ENCODE measurements around the gene ZNF391.
"Not testable (repeated sequence)": the region's sequence is repeated elsewhere in the genome, so short reads cannot be mapped to it uniquely, and the experiment has no call there.

Gene ZNF391

DNA sequence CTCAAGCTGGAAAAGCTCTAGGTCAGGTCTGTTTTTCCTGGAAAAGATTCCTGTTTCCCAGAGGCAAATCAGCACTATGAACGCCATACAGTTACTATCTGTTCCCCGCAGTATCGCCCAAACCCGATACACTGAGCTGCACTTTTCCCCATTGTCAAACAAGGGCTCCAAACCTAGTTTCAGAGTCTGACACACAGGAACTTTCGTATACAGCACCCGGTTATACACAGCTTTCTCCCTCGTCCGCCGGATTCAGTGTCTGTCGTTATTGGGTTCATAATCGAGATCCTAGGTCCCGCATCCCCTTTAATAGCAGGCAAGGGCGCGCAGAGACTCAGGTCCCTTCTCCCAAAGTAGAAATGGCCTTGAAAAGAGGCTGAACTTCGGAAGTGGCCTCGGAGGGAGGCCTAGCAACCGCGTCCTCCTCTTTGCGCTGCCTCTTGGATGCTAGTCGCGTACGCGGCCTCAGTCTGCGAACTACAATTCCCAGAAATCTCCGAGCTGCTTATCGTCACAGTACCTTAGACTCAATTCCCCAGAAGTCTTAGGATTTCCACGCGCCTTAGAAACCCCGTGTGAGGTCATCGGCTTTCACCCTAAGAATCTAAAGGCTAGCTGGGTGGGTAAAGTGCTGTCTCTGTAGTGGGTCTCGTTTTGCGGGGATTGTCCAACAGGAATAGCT, 34.2 kb downstream of the ZNF391 start:
- no peak for DNase-seq (ENCODE audit: low spot score)

DNA sequence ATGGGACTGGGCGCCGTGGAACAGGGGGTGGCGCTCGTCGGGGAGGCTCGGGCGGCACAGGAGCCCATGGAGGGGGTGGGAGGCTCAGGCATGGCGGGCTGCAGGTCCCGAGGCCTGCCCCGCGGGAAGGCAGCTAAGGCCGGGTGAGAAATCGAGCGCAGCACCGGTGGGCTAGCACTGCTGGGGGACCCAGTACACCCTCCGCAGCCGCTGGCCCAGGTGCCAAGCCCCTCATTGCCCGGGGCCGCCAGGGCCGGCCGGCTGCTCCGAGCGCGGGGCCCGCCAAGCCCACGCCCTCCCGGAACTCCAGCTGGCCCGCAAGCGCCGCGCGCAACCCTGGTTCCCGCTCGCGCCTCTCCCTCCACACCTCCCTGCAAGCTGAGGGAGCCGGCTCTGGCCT, 36.3 kb downstream of the ZNF391 start:
- not testable (repeated sequence) for DNase-seq (ENCODE audit: low spot score)

DNA sequence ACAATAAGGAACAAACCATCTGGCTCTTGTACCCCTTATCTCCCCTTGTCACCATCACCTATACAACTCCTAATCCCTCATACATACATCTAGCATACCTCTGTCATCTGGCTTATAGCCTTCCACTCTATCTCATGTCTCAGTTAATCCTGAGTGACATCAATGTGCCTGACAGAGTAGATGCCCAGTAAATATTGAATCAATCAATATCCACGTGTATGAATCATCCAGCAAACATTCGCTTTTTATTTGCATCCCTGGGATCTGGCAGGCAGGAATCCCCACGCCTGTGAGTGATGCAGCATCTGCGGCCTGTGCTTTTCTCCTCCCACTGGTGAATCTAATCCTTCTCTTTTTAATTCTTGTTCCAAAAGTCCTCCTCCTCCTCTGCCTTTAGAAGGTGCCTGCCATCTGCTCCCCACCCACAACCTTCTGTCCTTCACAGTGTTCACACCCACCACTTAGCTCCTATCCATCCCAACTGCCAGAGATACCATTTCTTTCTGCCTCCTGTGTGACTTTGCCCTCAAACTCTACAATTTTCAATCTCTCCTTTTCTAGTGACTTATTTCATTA, 37.6 kb downstream of the ZNF391 start:
- no peak for DNase-seq (ENCODE audit: low spot score)

DNA sequence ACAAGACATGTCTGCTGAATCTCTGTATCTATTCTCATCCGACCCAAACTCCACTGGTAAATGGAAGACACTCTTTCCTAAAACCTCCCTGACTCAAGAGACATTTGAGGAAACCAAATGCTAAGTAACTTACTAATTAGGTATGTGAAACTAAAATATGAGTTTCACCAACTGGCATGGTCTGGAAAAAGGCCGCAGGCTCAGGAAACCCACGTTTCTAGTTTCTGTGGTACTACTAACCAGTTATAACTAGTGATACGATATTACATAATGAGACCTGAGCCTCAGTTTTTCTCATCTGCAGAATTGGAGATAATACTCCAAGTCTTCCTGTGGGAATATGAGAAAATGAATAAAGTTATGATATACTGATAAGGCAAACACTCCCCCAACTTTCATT, 39.9 kb downstream of the ZNF391 start:
- no peak for DNase-seq (ENCODE audit: low spot score)

DNA sequence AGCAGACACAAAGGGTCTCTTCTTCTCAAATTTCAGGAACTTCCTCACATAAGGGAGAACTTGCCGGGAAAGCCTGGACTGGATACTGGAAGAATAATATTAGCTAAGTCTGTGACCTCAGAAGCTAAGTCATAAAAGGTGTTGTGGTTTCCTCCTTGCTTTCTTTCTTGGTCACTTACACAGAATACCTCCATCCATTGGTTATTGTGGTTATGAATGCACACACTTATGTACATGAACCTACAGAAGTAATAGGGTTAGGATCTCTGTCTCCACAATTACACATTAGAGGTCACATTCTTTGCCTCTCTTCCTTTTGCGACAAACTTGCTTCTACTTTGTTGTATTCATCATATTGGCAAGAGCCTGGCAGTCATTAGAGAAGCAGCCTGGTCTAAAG, 40.4 kb downstream of the ZNF391 start:
- DNase-seq (ENCODE audit: low spot score): no peak

DNA sequence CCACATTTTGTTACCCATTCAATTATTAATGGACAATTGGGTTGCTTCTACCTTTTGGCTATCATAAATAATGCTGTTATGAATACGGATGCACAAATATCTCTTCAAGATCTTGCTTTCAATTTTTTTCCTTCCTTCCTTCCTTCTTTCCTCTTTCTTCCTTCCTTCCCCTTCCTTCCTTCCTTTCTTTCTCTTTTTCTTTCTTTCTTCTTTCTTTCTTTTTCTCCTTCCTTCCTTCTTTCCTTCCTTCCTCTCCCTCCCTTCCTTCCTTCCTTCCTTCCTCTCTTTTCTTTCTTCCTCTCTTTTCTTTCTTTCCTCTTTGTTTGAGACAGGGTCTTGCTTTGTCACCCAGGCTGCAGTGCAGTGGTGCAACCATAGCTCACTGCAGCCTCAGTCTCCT, 45.2 kb downstream of the ZNF391 start:
- no peak for DNase-seq (ENCODE audit: low spot score)

DNA sequence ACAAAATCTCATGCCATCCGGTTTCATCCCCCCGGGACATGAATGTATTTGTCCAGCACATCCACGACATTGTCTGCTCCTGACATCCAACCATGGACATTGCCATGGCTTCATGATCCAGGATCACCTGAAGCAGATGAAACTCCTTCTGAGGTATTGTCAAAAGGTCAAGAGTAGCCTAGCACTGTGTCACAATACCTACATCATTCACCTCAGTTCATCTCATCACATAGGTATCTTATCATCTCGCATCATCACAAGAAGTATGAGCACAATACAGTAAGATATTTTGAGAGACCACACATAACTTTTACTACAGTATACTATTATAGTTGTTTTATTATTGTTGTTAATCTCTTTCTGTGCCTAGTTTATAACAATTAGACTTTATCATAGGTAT, 50.8 kb downstream of the ZNF391 start:
- no peak for DNase-seq (ENCODE audit: low spot score)

DNA sequence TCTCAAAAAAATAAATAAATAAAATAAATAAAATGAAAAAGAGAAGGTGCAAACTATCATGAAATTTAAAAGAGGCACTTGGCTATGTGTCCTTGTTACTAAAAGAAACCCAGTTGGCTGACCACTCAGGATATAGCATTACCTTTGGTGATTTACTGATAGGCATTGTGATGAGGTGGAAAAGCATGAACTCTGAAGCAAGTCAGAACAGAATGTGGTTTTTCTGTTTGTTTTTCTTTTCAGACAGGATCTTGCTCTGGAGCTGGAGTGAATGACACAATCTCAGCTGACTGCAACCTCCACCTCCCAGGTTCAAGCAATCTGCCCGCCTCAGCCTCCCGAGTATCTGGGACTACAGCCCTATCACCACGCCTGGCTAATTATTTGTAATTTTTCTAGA, 52.4 kb downstream of the ZNF391 start:
- no peak for DNase-seq (ENCODE audit: low spot score)

DNA sequence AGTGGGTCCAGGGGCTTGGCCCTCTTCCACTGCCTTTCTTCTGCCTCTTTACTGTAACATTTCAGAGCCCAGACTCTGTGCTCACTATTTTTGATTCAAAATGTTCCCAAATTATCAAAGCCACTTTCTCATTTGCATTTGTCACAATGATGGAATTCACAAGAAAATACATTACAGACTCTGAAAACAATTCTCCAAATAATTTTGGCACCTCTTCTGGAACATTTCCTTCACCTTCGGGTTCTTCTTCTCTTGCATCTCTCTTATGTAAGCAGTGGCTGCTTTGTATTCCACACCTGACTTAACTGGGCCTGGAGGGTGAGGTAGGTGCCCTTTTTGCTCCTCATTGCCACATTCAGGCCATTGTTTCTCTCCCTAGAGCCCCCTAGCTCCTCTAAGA, 54.4 kb downstream of the ZNF391 start:
- DNase-seq (ENCODE audit: low spot score): no peak

DNA sequence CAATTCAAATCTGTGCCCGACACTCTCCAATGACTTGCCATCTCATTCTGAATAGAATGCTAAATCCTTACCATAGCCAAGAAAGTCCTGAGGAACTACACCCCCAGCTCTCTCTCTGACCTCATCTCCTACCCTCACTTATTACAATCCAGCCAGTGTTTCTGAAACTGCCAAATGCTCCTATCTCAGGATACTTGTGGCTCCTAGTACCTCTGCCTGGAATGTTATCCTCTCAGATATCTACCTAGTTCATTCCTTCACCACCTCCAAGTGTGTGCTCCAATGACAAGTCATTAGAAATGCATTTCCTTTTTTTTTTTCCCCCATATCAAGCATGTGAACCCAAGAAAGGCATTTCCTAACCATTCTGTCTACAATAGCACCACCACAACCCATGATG, 59.9 kb downstream of the ZNF391 start:
- DNase-seq (ENCODE audit: low spot score): no peak

DNA sequence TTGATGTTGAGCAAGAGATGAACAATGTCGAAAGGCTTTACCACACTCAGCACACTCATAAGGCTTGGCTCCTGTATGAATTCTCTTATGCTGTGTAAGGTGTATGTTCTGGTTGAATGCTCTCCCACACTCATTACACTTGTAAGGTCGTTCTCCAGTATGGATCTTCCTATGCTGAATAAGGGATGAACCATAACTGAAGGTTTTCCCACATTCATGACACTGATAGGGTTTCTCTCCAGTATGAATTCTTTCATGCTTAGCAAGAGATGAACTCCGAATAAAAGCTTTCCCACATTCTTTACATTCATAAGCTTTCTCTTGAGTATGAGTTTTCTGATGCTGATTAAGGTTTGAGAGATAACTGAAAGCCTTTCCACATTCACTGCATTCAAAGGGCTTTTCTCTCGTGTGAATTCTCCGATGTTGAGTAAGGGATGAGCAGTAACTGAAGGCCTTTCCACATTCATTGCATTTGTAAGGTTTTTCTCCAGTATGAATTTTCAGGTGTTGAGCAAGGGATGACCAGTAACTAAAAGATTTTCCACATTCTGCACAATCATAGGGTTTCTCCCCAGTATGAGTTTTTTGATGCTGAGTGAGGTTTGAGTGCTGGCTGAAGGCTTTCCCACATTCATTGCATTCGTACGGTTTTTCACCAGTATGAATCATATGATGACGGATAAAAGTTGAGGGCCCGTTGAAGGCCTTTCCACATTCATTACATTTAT, 63.3 kb downstream of the ZNF391 start:
- DNase-seq (ENCODE audit: low spot score): no peak

DNA sequence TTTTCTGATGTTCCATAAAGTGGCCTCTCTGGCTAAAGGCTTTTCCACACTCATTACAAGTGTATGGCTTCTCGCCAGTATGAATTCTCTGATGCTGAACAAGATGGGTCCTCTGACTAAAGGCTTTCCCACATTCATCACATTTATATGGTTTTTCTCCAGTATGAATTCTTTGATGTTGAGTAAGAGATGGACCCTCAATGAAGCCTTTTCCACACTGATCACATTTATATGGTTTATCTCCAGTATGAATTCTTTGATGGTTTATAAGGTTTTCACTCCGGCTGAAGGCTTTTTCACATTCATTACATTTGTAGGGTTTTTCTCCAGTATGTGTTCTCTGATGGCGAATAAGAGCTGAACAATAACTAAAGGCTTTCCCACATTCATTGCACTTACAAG, 63.9 kb downstream of the ZNF391 start:
- DNase-seq (ENCODE audit: low spot score): no peak

Data from LoVo (cell line).